Measurements from ENCODE around the gene DLG2.

GRCh38 chr11:83441601-83442000 lies 2185.5 kb downstream of the DLG2 start:
- TF ChIP-seq CTCF (IDR thresholded peaks at IDR 0.05) (no peak), POLR2A (IDR thresholded peaks at IDR 0.05) (no peak)

Data from uterus (tissue), 2 donors.